Ecto neural progenitor cell (in vitro differentiated cells): ENCODE results near the gene ARHGAP24.

Source experiments
- DNase-seq: peaks from one replicate; pipeline ENCODE4 v3.0.0-alpha.2; 2018; ENCODE audit warnings: low spot score

The ARHGAP24 gene

GRCh38 chr4:85580489-85580888, 105.5 kb downstream of the ARHGAP24 start:
- DNase-seq: no peak

- no peak for DNase-seq
Measured at GRCh38 chr4:85587952-85588351, 113.0 kb downstream of the ARHGAP24 start.

GRCh38 chr4:85591406-85592098, 116.6 kb downstream of the ARHGAP24 start:
- DNase-seq: no peak

GRCh38 chr4:85595098-85595775, 120.3 kb downstream of the ARHGAP24 start:
- no peak for DNase-seq

DNA sequence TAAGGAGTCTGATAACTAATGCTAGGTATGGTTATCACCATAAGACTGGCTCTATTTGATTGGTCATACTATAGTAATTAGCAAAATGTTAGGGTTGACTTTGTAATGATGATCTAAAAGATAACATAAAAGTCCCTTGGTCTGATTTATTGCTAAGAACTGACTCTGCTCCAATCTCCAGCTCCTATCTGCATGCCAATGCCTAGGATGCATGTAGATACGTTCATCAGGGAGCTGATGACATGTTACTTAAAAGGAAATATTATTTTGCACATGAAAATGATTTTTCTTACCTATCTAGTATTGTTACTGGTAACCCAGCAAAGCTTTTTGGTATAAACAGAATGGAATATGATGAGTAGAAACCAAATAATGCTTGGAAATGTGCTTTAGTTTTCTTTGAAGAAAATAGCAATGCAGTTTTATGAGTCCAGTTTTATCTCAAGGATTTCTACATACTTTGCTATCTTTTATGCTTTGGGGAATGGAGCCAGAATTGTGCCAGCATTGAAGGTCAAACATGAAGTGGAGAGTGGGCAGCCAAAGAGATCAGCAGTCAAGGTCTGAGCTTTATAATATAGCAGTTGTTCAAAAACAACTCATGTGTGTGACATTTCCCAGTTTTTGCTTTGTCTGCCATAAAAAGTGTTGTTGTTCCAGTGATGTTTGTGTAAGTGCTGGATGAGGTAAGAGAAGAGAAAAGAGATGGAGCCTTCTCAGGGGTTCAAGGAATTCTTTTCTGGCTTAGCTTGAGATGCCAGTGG, 121.0 kb downstream of the ARHGAP24 start:
- no peak for DNase-seq

DNA sequence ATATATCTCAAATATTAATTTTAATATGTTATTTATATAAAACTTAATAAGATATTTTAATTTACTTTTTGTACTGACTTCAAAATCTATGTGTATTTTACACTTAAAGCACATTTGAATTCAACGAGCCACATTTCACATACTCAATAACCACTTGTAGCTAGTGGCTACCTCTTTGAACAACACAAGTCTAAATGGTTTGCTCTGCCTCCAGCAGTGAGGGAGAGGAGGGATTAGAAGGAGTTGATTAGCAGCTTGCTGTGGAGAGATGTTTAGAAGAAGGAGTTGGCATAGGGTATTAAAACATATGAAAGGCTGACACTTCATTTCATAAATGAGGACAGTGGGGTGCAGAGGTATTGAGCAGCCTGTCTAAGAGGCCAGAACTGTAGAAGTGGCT, 124.0 kb downstream of the ARHGAP24 start:
- no peak for DNase-seq

GRCh38 chr4:85600501-85600900, 125.6 kb downstream of the ARHGAP24 start:
- no peak for DNase-seq

DNA sequence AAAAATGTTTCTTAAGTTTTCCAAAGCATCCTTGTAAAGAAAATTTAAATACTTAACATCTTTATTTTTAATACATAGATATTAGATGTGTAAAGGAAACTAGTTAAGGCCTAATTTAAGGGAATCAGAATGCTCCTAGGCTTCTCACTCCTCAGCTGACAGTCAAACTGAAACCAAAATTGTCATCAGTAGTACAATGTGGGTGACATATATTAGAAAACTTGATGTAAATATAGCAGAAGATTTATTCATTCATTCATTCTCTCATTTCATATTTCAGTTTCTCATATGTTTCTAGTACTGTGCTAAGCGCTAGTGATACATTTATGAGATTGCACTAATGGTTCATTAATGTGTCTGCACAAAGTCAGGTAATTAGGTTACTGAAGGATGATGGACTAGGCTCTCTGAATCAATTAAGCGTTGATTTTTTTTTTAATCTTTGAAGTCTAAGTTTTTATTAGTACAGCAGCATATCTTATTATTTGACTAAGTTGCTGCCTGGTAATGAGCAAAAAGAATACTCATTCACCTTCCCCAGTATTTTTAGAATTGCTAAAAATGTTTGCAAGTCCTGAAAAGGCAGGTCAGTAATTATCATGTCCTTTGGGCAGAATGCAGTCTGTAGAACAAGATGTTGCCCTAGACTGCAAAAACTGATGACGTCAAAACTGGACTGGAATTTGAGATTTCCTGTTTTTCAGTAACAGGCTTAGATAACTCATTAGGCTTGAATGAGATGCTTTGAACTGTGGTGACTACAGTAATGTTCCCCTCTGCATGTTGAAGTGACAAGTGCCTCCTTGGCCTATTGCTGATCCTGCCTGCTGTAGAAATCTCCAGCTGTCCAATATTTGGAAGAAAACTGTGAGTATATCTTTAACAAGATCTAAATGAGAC, 128.7 kb downstream of the ARHGAP24 start:
- no peak for DNase-seq

DNA sequence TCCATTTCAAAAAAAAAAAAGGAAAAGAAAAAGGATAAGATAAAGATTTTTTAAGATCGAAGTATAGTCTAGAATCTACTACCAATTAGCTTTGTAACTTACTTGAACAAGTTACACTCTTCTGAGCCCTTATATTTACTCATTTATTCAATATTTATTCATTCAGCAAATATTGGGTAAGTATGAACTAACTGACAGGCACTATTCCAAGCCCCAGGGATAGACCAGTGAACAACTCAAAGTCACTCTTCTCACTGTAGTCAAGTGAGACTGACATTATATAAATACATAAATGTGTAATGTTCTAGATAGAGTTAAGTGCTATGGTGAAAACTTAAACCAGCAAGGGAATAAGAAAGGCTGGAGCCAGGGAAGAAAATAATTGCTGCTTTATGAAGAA, 131.6 kb downstream of the ARHGAP24 start:
- DNase-seq: no peak

DNA sequence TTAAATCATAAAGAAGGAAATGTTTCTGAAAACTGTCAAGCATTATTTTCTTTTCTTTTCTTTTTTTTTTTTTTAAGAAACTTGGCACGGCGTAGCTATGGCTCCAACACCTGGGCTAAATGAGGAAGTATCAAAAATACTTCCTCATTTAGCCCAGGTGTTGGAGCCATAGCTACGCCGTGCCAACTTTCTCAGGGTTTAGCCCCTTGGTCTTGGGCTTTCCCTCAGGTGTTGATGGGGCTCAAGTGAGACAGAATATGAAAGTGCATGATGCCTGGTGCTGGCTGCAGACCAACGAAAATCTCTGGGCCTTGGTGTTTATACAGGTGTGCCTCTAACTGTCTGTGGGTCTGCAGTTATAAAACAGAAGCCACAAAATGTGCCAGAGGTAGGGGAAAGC, 132.7 kb downstream of the ARHGAP24 start:
- DNase-seq: no peak

DNA sequence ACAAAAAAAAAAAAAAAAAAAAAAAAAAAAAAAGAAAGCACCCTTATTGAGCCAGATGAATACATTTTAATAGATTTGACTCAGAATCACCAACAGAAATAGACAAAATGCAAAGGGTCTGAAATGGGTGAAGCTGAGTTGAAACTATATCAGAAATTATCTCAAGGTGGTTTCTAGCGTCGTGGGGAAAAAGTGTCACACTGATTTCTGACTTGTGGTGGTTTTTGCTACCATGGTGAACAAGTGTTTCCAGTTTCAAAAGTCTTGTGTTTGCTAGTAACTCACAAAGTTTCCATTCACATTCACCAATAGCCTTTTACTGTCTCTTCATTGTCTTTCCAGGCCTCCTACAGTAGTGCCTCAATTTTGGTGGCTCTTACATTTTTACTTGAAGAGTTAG, 135.5 kb downstream of the ARHGAP24 start:
- DNase-seq: no peak

GRCh38 chr4:85611661-85612060, 136.7 kb downstream of the ARHGAP24 start:
- DNase-seq: no peak

- no peak for DNase-seq
Measured at GRCh38 chr4:85613901-85614300, 139.0 kb downstream of the ARHGAP24 start.

DNA sequence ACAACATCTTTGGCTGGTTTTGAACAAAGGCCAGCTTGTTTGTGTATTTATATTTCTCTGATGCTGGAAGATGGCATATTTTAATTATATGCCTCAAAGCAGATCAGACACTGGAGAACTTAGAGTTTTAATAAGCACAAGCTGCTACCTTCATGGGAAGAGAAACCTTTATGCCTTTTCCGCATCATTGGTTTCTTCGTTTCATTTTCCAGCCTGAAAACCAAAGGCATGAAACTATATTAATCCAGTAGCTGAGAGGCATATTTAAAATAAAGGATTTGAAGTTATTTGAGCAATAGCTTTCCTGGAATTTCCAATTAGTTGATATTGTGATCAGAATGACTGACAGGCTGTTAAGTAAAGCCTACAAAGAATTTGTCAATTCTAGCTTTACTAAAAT, 141.0 kb downstream of the ARHGAP24 start:
- no peak for DNase-seq

GRCh38 chr4:85617202-85617601, 142.3 kb downstream of the ARHGAP24 start:
- no peak for DNase-seq

DNA sequence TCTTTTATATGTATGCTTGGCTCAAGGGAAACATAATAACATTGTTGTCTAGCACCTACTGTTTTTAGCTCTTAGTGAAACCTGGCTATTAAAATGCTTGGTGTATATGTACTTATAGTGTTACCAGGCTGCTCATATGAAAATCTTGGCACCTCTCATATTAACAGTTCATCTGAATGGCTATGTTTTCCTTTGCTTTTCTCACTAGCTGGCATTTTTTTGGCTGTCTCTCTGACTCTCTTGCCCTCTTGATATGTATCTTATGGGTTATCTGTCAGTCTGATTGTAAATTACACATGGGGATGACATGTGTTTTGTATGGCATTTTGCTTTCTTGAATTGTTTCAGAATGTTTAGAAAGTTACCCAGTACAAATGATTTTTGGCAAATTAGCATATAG, 158.0 kb downstream of the ARHGAP24 start:
- DNase-seq: no peak

DNA sequence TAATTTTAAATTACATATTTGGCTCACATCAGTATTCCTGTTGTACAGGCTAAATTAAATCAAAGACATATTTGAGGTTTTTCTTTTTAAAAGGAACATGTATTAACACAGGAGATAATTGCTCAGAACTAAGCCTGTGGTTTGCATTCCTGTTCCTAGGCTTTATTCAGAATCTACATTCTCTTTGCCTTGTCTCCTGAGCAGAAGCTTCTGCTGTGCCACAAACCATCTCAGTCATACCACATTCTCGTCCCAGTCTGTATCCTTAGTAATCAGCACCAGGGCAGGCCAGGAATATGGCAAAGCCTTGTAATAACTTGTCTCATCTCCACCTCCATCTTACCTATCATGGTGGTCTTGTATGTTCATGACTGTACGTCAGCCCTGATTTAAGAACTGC, 162.8 kb downstream of the ARHGAP24 start:
- no peak for DNase-seq

DNA sequence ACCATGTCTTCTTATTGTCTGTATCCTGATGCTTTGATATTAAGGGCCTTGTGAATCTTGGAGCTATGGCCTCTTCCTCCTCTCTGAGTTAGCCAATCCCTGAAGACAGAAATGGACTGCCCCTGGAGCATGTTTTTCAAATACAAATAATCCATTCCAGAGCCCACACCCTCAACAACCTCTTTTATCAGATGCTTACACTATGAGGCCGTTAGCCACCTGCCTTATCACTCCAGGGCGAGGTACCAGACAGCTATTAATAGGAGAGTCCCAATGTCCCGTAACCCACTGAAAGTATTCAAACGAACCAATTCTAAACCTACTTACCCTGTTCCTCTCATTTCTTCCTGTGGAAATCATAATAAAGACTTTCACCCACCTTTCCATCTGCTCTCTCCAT, 165.0 kb downstream of the ARHGAP24 start:
- DNase-seq: no peak

GRCh38 chr4:85642356-85643100, 167.6 kb downstream of the ARHGAP24 start:
- no peak for DNase-seq

GRCh38 chr4:85644061-85644460, 169.1 kb downstream of the ARHGAP24 start:
- DNase-seq: no peak

GRCh38 chr4:85650908-85651307, 176.0 kb downstream of the ARHGAP24 start:
- no peak for DNase-seq
